Neural cell (in vitro differentiated cells): Measurements from ENCODE around the gene FANCG.

Source experiments
- EP300 ChIP-seq: fragments of 450-650 bp; conservative IDR thresholded peaks from 2 replicates; pipeline ENCODE4 v1.6.1; 2014; ENCODE audit warnings: antibody characterized with exemption, mild to moderate bottlenecking, moderate library complexity; ENCODE audit not compliant: poor library complexity, severe bottlenecking
- EZH2 ChIP-seq: fragments of 200-600, 300-800 bp; shearing (Covaris generic), sonication (generic); IDR thresholded peaks from 2 replicates; pipeline ENCODE4 v1.6.1; 2014; ENCODE audit warnings: antibody characterized with exemption, low read length, borderline replicate concordance, mild to moderate bottlenecking; ENCODE audit not compliant: insufficient read depth, poor library complexity, severe bottlenecking
- MXI1 ChIP-seq: fragments of 450-650 bp; conservative IDR thresholded peaks from 2 replicates; pipeline ENCODE4 v1.6.1; 2014; ENCODE audit warnings: antibody characterized with exemption, mild to moderate bottlenecking; ENCODE audit not compliant: poor library complexity, severe bottlenecking
- POLR2AphosphoS5 ChIP-seq: IDR thresholded peaks from 2 replicates; pipeline ENCODE4 v1.6.1; 2012
- RAD21 ChIP-seq: fragments of 450-650 bp; conservative IDR thresholded peaks from 2 replicates; pipeline ENCODE4 v1.6.1; 2014; ENCODE audit warnings: antibody characterized with exemption, mild to moderate bottlenecking, moderate library complexity
- REST ChIP-seq: IDR thresholded peaks from 2 replicates; pipeline ENCODE4 v1.6.1; 2012; ENCODE audit warnings: borderline replicate concordance
- SMC3 ChIP-seq: fragments of 450-650 bp; conservative IDR thresholded peaks from 2 replicates; pipeline ENCODE4 v1.6.1; 2014; ENCODE audit warnings: antibody characterized with exemption, mild to moderate bottlenecking, moderate library complexity; ENCODE audit not compliant: poor library complexity
- TAF1 ChIP-seq: IDR thresholded peaks from 2 replicates; pipeline ENCODE4 v1.6.1; 2012; ENCODE audit warnings: low read depth
- TF ChIP-seq, protein P1 (sequence below): fragments of 450-650 bp; IDR thresholded peaks from 2 replicates; pipeline ENCODE4 v1.5.1; 2014; ENCODE audit warnings: antibody characterized with exemption, mild to moderate bottlenecking, moderate library complexity; ENCODE audit not compliant: poor library complexity, severe bottlenecking

DNA sequence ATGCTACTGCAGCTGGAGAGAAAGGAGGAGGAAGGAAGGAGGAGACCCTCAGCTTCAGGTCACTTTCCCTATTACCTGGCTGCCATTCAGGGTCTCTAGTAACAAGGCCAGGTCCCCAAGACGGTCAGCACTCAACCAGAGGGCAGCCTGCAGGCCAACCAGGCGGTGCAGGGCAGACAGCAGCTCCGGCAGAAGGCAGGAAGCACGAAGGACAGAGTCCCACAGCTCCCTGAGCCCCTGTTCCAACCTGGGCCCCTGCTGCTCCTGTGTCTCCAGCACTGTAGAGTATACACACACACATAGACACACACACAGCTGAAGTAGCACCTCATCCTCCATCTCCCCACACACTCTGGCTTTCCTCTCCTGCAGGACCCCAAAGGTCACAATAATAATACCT lies 1.7 kb downstream of the FANCG start:
- TF ChIP-seq, protein P1, sequence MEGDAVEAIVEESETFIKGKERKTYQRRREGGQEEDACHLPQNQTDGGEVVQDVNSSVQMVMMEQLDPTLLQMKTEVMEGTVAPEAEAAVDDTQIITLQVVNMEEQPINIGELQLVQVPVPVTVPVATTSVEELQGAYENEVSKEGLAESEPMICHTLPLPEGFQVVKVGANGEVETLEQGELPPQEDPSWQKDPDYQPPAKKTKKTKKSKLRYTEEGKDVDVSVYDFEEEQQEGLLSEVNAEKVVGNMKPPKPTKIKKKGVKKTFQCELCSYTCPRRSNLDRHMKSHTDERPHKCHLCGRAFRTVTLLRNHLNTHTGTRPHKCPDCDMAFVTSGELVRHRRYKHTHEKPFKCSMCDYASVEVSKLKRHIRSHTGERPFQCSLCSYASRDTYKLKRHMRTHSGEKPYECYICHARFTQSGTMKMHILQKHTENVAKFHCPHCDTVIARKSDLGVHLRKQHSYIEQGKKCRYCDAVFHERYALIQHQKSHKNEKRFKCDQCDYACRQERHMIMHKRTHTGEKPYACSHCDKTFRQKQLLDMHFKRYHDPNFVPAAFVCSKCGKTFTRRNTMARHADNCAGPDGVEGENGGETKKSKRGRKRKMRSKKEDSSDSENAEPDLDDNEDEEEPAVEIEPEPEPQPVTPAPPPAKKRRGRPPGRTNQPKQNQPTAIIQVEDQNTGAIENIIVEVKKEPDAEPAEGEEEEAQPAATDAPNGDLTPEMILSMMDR = no peak
- TF ChIP-seq EZH2 (no peak), MXI1 (no peak), POLR2AphosphoS5 (peak; percentile 17), EP300 (no peak), RAD21 (no peak), TAF1 (no peak), REST (no peak), SMC3 (no peak)
